ENCODE results near the gene TMEM238.

DNA sequence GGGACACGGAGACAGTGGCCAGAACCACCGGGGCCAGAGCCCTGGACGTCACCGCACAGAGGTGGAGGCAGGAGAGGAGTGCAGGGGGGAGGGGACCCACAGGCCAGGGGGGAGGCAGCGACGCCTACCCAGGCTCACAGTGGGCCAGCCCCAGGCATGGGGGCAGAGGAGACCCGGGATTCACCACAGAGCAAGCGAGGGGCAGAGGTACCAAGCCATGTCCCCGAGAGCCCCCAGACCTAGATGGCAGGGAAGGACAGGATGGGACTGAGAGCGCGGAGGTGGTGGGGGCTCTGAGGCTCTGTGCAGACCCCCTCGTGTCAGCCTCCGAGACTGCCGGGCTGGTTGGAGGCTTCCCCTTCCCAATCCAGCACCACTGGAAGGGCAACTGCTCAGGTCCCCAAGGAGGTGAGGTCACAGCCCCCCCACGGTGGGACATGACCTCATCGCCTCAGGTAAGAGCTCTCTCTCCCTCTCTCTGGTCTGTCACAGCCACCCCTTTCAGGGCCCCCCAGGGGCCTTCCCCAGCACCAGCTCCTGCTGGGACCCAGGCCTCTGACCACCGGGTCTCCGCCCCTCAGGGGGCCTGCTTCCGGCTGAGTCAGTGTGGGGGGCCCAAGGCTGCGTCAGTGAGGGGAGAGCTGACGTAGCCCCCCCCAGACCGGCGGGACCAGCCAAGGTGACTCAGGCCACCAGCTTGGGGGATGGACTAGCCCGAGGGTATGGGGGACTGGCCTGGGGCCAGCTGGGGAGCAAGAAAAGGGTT is 11.6 kb downstream of the TMEM238 start:
- TF ChIP-seq CTCF (IDR thresholded peaks at IDR 0.05) (no peak), POLR2A (IDR thresholded peaks at IDR 0.05) (no peak)
